HG03342 (cell line): ENCODE measurements around the gene TRABD2A.
A peak's percentile ranks its signal among the peaks of the same experiment; 100 is the strongest.
"Not testable (repeated sequence)": the region's sequence is repeated elsewhere in the genome, so short reads cannot be mapped to it uniquely, and the experiment has no call there.

Experiments used
- ATAC-seq: cut with Tn5 transposase; IDR thresholded peaks from one replicate; pipeline ENCODE4 v1.9.1; 2021; ENCODE audit warnings: mild to moderate bottlenecking, moderate library complexity; ENCODE audit not compliant: unreplicated experiment

TRABD2A gene

GRCh38 chr2:84880645-84881521 is at the start of gene TRABD2A:
Gene TRABD2A, minus strand, starts transcription at chr2:84881084. Its CDS starts 45 bp downstream, at chr2:84881039.
- no peak for ATAC-seq

GRCh38 chr2:84927275-84927627 is 46.4 kb upstream of the TRABD2A start:
- no peak for ATAC-seq

- peak; percentile 79 for ATAC-seq
Observed at GRCh38 chr2:84925724-84926376, 45.0 kb upstream of the TRABD2A start.

- no peak for ATAC-seq
Observed at GRCh38 chr2:84925336-84925723, 44.4 kb upstream of the TRABD2A start.

GRCh38 chr2:84924173-84925106 is 43.6 kb upstream of the TRABD2A start:
- peak; percentile 18 for ATAC-seq

- no peak for ATAC-seq
Observed at GRCh38 chr2:84923009-84923408, 42.1 kb upstream of the TRABD2A start.

GRCh38 chr2:84919885-84920580 is 39.1 kb upstream of the TRABD2A start:
- ATAC-seq: peak; percentile 54

- no peak for ATAC-seq
Observed at GRCh38 chr2:84918430-84918829, 37.5 kb upstream of the TRABD2A start.

- ATAC-seq: not testable (repeated sequence)
Observed at GRCh38 chr2:84917821-84918220, 36.9 kb upstream of the TRABD2A start.

- ATAC-seq: not testable (repeated sequence)
Observed at GRCh38 chr2:84915675-84916074, 34.8 kb upstream of the TRABD2A start.

GRCh38 chr2:84914334-84914733 is 33.5 kb upstream of the TRABD2A start:
- no peak for ATAC-seq

- ATAC-seq: no peak
Observed at GRCh38 chr2:84912984-84913383, 32.1 kb upstream of the TRABD2A start.

- no peak for ATAC-seq
Observed at GRCh38 chr2:84911135-84911678, 30.3 kb upstream of the TRABD2A start.

- ATAC-seq: no peak
Observed at GRCh38 chr2:84908948-84909713, 28.2 kb upstream of the TRABD2A start.

- ATAC-seq: peak; percentile 38
Observed at GRCh38 chr2:84906900-84907714, 26.2 kb upstream of the TRABD2A start.

- peak; percentile 27 for ATAC-seq
Observed at GRCh38 chr2:84906108-84906899, 25.4 kb upstream of the TRABD2A start.

GRCh38 chr2:84905181-84906107 is 24.6 kb upstream of the TRABD2A start, which contains the start of gene TMSB10:
Gene TMSB10, plus strand, starts transcription at chr2:84905656.
- ATAC-seq: peak; percentile 60
